ENCODE results near the gene FFAR1.
A peak's percentile ranks its signal among the peaks of the same experiment; 100 is the strongest.

The FFAR1 gene

GRCh38 chr19:35395382-35396199, 47.9 kb downstream of the FFAR1 start:
- DNase-seq = no peak

- DNase-seq = peak; percentile 21
These were observed 48.7 kb downstream of the FFAR1 start for GRCh38 chr19:35396240-35396885.

GRCh38 chr19:35397064-35397463, 49.4 kb downstream of the FFAR1 start:
- DNase-seq = no peak

Data from OCI-M1 (cell line).